GM21367 (cell line): ENCODE data around the gene RNF212B.
"Not testable (repeated sequence)": the region's sequence is repeated elsewhere in the genome, so short reads cannot be mapped to it uniquely, and the experiment has no call there.

Experiments
- ATAC-seq: cut with Tn5 transposase; IDR thresholded peaks from one replicate; pipeline ENCODE4 v1.9.1; 2021; ENCODE audit not compliant: unreplicated experiment

The RNF212B gene, protein sequence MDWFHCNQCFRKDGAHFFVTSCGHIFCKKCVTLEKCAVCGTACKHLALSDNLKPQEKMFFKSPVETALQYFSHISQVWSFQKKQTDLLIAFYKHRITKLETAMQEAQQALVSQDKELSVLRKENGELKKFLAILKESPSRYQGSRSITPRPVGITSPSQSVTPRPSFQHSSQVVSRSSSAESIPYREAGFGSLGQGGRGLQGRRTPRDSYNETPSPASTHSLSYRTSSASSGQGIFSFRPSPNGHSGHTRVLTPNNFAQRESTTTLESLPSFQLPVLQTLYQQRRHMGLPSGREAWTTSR

DNA sequence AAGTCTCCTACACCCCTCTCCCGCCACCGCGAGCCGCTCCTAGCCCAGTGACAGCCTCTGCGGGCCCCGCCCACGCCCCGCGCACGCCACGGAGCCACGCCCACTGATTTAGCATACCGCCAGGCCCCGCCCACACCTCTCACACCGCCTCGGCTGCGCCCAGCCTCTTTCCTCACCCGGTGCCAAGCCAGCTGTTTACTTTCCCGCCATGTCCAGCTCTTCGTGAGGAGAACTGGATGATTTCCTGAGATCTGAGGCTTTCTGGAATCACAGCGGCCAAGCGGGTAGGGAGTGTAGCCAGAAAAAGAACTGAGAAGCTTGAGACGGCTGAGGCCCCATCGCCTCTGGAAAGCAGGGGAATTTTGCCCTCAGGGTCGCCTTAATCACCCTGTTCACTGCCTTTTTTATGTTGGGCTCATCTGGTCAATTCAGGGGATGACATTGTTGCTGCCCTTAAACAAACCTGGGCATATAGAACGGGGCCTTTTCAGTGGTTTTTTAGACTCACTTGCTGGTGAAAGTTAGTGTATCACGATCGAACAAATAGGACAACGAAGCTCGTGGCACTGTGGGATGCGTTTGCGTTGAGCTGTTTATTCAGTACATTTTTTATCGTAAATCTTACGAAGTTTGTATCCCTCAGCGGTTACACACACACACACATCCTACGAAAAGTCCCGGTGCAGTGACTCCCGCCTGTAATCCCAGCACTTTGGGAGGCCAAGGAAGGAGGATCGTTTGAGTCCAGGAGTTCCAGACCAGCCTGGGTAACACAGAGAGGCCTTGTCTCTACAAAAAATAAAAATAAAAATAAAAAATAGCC lies at the start of gene RNF212B:
Gene RNF212B (plus strand): TSS at position 165 of the 823 bp plus-strand sequence. CDS start 2,410 bp downstream, outside the sequence.
- ATAC-seq, result no peak

DNA sequence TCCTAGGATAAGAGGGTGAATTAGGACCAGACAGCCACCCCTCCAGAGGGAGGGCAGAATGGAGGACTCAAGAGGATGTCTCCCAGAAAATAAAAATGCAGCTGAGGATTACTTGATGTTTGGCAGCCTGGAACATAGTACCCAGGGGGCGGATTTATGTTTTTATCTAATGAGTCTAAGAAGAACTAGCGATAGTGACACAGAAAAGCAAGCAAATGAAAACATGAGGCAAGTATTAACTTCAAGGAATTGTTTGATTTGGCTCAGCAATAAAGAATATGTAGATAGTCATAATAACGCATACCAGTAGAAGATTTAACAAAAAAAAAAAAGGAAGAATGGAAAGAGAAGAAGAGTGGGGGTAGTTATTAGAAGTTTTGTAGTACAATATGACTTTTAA lies 44.3 kb upstream of the RNF212B start:
- no peak for ATAC-seq

DNA sequence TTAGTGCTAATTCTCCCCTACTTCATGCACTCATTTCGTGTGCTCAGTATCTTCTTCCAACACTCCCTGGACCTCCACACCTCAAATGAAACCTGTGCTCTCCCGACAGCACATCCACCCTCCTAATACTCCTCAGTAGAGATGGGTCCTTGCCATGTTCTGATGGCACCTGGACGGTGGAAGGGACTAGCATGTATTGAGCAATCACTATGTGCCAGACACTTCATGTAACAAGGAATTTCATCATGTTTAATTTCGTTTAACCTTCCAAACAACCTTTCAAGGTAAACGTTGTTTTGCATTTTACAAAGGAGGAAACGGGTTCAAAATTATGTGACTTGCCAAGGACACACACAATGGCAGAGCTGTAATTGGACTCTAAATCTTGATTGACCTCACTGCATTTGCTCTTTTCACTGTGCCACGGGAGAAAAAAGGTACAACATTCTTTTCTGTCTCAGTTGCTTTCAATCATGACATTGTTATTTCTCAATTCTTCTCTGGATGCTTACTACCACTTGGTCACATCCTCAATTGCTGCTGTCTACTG lies 42.1 kb upstream of the RNF212B start:
- no peak for ATAC-seq

DNA sequence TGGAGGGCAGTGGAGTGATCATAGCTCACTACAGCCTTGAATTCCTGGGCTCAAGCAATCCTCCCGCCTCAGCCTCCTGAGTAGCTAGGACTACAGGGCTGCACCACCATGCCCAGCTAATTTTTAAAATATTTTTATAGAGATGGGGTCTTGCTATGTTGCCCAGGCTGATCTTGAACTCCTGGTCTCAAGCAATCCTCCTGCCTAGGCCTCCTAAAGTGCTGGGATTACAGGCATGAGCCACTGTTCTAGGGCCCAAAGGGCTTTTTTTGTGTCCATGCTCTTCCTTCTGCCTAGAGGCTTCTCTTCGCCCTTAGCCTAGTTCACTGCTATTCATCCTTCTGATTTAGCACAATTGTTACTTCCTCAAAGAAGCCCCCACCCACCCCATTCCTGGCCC lies 41.2 kb upstream of the RNF212B start:
- not testable (repeated sequence) for ATAC-seq

DNA sequence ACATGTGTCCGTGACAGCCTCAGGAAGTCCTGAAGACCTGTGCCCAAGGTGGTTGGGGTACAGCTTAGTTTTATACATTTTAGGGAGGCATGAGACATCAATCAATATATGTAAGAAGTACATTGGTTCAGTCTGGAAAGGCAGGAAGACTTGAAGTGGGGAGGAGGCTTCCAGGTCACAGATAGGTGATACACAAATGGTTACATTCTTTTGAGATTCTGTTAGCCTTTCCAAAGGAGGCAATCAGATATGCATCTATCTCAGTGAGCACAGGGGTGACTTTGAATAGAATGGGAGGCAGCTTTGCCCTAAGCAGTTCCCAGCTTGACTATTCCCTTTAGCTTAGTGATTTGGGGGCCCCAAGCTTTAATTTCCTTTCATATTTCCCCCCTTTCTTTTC lies 38.6 kb upstream of the RNF212B start:
- ATAC-seq, result not testable (repeated sequence)

DNA sequence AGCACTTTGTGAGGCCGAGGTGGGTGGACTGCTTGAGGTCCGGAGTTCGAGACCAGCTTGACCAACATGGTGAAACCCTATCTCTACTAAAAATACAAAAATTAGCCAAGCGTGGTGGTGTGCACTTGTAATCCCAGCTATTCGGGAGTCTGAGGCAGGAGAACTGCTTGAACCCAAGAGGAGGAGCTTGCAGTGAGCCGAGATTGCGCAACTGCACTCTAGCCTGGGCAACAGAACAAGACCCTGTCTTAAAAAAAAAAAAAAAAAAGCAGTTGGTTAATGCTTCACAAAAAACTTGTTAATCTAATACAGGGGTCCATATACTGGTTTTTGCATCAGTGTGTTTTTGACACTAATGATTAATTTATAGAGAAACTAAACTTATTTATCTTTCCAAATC lies 35.7 kb upstream of the RNF212B start:
- ATAC-seq, result no peak

DNA sequence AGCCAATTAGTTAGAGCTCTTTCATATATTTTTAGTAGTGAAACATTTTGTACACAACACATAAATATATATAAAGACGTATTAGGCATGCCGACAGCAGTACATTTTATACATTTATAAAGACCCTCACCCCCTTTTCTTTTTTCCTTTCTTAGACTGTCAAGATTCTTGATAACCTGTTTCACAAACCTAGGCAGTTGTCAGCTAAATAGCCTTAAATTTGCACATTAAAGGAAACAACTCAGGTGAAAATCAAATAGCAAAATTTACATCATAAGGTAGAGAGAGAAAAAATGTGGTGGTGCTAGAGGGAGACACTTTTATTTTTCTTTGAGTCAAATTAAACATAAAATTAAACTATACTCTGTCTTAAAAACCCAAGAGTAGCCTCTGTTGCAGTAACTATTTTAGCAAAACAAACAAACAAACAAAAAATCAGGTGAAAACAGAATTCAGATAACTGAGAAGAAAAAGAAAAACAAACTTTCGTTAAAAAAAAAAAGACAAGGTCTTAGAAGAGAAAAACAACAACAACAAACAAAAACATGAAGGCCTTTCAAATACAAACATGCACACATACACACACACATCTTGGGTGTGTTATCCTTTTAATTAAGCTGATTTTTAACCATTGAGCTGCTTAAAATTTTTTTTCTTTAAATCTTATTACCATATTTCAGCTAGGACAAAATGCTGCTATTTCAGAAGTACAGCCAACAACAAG lies 31.2 kb upstream of the RNF212B start:
- ATAC-seq, result no peak

DNA sequence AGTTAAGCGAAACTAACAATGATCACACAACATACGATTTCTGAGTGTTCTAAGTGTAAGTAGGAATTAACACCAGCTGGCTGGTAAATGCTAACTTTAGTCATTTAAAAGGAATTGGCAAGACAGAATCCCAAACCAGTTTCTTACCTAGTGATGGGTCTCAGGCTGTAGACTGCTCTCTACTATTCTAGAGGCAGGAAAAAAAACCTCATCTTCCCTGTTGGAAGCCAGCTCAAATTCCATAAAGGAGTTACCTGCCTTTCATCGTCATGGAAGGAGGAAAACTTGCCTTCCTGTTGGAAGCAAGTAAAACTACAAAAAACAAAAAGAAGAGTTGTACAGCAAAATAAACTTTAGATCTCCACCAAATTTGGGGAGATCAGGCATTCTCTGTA lies 30.6 kb upstream of the RNF212B start:
- no peak for ATAC-seq

DNA sequence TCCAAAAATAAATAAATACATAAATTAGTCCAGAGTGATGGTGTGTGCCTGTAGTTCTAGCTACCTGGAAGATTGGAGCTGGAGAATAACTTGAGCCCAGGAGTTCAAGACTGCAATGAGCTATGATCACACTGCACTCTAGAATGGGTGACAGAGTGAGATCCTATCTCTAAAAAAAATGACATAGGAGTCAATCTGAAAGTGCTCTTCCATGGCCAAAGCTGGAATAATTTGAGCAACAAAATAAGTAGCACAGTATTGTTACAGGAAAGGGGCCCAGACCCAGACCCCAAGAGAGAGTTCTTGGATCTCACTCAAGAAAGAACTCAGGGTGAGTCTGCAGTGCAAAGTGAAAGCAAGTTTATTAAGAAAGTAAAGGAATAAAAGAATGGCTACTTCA lies 29.4 kb upstream of the RNF212B start:
- ATAC-seq, result no peak

DNA sequence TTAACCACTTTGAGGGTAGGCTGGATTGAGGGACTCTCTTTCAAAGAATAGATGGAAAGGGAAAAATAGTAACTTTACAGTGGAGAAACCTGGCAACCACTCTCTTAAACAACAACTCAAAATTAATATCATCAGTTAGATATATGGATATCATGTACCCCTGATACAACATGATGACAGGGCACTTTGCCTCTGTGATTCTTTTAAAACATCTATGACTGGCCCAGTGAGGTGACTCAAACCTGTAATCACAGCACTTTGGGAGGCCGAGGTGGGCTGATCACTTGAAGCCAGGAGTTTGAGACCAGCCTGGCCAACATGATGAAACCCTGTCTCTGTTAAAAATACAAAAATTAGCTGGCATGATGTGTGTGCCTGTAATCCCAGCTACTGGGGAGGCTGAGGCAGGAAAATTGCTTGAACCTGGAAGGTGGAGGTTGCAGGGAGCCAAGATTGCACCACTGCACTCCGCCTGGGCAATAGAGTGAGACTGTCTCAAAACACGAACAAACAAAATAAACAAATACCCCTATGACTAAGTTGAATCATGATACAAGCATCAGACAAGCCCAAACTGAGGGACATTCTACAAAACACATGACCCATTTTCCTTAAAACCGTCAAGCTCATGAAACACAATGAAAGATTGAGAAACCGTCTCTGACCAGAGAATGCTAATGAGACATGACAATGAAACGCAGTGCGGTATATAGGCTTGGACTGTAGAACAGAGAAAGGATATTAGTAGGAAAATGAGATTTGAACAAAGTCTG lies 27.9 kb upstream of the RNF212B start:
- ATAC-seq, result no peak

DNA sequence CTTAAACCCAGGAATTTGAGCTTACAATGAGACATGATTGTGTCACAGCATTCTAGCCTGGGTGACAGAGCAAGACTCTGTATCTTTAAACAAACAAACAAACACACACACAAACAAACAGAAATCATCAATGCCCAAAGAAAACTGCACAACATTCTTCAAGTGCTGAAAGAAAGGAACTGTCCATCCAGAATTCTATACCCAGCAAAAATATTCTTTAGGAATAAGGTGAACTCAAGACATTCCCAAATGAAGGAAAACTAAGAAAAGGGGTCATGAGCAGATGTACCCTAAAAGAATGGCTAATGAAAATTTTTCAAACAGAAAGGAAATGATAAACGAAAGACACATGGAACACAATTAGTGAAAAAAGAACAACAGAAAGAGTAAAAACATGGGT lies 22.3 kb upstream of the RNF212B start:
- no peak for ATAC-seq

DNA sequence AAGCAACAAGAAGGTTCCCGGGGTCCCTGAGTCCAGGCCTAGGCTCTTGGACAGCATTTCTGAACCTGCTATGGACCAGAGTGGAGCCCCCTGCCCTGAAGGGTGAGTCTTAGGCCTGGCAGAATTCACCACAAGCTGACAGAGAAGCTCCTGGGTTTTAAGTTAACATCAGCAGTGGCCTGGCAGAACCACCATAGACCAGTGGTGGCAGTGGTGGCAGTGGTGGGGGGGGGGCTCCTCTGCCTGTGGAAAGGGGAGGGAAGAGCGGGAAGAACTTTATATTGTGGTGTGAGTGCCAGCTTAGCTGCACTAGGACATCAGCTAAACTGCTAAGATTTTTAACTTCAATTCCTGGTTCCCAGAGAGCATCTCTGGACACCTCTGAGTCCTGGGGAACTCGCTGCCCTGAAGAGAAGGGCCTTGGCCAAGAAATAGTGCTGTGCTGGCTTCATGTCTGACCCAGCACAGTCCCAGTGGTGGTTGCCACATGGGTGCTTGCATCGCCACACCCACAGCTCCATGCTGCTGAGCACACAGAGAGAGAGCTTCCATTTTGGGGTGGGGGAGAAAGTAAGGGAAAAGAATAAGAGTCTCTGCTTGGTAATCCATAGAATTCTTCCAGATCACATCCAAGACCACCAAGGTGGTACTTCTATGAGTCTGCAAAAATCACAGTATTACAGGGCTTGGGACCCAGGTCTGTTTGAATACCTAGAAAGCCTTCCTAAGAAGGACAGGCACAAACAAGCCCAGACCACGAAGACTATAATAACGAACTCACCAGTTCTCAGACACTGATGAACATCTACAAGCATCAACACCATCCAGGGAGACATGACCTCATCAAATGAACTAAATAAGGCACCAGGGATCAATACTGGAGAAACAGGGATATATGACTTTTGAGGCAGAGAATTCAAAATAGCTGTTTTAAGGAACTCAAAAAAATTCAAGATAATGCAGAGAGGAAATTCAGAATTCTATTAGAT lies 20.4 kb upstream of the RNF212B start:
- ATAC-seq, result no peak

DNA sequence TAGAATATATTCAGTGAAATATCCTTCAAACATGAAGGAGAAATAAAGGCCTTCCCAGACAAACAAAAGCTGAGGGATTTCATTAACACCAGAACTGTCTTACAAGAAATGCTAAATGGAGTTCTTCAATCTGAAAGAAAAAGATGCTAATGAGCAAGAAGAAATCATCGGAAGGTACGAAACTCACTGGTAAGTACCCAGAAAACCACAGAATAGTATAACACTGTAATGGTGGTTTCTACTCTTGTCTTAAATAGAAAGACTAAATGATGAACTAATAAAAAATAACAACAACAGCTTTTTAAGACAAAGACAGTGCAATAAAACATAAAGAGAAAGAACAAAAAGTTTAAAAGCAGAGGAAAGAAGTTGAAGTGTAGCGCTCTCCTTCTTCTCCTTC lies 18.7 kb upstream of the RNF212B start:
- no peak for ATAC-seq

DNA sequence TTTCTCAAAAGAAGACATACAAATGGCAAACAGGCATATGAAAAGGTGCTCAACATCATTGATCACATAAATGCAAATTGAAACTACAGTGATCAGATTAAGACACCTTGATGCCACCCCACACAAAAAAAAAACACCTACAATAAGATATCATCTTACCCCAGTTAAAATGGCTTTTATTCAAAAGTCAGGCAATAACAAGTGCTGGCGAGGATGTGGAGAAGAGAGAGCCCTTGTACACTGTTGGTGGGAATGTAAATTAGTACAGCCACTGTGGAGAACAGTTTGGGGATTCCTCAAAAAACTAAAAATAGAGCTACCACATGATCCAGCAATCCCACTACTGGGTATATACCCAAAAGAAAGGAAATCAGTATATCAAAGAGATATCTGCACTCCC lies 12.8 kb upstream of the RNF212B start:
- ATAC-seq, result not testable (repeated sequence)

DNA sequence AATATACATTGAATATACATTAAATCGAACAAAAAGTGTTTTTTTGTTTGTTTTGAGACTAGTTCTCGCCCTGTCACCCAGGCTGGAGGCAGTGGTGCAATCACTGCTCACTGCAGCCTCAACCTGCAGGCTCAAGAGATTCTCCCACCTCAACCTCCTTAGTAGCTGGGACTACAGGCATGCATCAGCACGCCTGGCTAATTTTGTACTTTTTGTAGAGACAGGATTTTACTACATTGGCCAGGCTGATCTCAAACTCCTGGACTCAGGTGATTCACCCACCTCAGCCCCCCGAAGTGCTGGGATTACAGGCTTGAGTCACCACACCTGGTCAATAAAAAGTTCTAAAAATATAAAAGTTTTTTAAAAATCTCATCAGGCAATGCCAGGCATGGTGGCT lies 10.2 kb upstream of the RNF212B start:
- ATAC-seq, result no peak

DNA sequence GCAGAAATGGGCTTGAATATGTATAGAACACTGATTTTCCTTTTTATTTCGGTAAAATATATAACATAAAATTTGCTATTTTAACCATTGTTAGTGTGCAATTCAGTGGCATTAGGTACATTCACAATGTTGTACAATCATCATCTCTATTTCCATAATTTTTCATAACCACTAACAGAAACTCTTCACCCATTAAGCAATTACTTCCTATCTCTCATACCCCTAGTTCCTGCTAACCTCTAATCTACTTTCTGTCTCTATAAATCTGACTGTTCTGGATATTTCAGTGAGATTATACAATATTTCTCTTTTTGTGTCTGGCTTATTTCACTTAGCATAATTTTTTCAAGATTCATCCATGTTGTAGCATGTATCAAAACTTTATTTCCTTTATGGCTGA lies 8.9 kb upstream of the RNF212B start:
- no peak for ATAC-seq

DNA sequence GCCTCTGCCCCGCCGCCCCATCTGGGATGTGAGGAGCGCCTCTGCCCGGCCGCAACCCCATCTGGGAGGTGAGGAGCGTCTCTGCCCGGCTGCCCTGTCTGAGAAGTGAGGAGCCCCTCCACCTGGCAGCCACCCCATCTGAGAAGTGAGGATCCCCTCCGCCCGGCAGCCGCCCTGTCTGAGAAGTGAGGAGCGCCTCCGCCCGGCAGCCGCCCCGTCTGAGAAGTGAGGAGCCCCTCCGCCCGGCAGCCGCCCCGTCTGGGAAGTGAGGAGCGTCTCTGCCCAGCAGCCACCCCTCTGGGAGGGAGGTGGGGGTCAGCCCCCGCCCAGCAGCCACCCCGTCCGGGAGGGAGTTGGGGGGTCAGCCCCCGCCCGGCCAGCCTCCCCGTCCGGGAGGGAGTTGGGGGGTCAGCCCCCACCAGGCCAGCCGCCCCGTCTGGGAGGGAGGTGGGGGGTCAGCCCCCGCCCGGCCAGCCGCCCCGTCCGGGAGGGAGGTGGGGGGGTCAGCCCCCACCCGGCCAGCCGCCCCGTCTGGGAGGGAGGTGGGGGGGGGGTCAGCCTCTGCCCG lies 5.4 kb upstream of the RNF212B start:
- ATAC-seq, result not testable (repeated sequence)

DNA sequence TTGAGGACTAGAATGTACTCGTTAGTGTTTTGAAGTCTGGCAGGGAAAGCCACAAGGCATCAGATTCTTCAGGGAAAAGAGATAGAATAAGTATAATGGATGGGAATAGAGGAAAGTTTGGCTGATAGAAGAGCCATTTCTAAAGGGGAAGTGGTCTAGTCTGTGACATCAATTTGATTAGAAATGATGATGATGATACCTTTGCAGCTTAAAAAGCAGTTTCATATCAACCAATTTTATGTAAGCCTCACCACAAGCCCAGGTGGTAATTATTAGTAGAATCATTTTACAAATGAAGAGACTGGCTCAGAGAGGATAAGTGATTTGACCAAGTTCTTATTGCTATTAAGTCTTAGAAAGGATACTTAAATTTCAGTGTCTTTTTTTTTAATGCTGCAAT lies 2.9 kb downstream of the RNF212B start:
- ATAC-seq, result no peak

DNA sequence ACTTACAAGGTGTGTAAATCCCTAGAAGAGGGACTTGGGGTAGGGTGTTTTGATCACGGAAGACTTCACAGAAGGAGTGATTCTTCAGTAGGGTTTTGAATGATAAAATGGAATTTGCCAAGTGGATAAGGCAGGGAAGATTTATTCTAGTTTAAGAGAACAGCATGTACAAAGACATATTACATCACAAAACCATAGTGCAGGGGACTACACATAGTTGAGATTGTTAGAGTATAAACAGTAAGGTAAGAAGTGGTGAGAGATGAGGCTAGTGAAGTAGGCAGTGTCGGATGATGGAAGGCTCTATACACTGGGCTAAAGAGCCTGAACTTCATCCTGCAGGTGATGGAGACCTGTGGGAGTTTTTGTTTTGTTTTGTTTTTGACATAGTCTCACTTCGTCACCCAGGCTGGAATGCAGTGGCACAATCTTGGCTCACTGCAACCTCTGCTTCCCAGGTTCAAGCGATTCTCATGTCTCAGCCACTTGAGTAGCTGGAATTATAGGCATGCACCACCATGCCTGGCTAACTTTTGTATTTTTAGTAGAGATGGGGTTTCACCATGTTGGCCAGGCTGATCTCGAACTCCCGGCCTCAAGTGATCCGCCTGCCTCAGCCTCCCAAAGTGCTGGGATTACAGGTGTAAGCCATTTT lies 3.5 kb downstream of the RNF212B start:
- not testable (repeated sequence) for ATAC-seq
